HG02981 (cell line): Measurements from ENCODE around the gene PAIP2B.
"Not testable (repeated sequence)": the region's sequence is repeated elsewhere in the genome, so short reads cannot be mapped to it uniquely, and the experiment has no call there.

Source experiments
- ATAC-seq: cut with Tn5 transposase; IDR thresholded peaks from one replicate; pipeline ENCODE4 v1.9.1; 2021; ENCODE audit warnings: mild to moderate bottlenecking, moderate library complexity; ENCODE audit not compliant: unreplicated experiment

PAIP2B gene, protein sequence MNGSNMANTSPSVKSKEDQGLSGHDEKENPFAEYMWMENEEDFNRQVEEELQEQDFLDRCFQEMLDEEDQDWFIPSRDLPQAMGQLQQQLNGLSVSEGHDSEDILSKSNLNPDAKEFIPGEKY

DNA sequence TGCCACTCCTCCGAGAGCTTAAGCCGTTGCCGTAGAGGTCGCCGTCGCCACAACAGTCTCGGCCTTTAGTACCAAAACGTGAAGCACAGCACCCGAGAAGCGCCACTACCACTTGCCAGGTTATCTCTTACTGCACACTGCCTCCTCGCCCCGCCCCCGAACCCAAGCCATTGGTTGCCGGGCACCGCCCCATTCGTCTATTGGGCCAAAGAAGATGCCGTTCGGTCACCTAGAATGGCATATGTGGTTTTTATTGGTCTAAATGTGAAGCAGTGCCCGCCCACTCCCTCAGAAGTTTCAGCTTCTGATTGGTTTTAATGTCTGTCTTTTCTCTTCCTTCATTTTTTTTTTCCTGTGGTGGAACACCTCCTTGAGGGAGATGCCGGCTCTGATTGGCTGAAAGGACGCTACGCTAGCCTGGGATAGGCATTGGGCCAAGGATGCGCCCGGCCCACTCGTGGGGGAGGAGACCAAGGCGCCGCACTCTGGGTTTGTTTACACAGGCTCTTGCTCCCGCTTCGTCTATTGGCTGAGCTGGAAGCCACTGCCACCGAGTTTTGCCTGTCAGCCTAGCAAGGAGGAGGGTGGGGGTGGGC, at the start of gene PAIP2B:
PAIP2B (minus strand) TSS at position 139 of the 596 bp plus-strand sequence. CDS start 24,514 bp downstream, outside the sequence.
- ATAC-seq: peak; percentile 95

DNA sequence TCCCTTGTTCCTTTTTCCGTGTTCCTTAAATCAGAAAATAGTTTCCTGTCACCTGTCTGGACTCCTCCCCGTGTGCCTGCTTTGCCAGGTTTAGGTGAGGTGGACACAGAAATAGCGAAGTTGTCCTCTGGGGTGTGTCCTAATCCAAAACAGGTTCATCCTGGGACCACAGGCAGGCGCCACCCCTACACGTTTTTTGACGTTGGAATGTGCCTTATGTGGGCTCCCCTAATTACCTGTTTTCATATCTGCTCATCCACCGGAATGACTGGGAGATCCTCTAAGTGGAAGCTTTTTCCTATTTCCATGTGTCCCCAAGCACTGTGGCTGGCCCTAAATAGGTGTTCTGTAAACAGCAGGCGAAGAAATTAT, 49.0 kb upstream of the PAIP2B start:
- ATAC-seq: peak; percentile 2

DNA sequence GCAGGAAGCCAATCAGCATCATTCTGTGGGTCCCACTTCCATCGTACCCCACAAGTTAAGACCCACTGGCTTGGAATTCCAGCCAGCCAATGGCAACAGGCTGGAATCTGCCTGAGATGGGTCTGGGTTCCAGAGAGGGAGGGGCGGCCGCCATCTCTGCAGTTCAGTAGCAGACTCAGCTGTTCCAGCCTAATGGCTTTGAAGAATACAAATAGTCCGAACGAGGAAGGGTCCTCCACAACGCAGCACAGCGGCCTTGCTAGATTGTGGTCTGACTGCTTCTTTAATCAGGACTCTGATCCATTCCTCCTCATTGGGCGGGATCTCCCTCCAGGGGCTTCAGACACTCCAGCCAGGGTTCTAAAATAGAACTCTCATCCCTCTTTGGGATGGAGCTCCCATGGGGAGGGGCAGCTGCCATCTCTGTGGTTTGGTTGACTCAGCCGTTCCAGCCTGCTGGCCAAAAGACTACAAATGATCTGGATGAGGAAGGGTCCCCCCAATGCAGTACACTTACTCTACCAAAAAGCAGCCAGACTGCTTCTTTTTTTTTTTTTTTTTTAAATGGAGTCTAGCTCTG, 42.7 kb upstream of the PAIP2B start:
- ATAC-seq: no peak

DNA sequence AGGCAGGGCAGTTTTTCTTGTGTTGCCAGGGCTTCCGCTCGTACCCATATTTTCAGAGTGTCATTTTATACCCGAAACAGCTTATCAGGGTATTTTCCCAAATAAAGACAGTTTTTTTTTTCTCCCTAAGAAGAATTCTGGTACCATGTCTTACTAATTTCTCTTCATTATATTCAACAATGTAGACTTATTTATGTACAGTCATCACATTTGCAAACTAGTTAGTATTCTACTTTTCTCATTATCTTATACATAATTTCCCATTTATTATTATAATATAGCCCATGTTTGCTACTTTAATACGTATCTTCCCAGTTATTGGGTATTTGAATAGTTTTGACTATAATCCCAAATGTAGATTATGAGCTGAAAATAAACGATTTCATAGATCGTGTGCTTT, 36.5 kb upstream of the PAIP2B start:
- ATAC-seq: no peak

DNA sequence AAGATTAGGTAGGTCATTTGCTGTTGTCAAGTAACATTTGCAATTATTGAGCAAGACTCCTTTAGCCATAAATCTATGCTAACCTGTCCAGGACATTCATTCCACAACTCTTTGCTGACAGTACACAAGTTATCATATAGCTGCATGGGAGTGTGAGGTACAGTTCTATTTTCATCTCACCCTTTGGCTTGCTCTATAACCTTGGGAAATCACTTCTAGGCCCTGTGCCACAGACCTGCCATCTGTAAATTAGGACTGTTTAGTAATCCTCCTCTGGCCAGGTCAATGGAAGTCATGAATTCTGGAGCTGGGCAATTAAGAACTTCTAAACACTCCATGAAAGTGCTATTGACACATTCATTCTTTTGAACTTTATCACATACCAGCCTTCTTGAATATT, 34.6 kb upstream of the PAIP2B start:
- no peak for ATAC-seq

DNA sequence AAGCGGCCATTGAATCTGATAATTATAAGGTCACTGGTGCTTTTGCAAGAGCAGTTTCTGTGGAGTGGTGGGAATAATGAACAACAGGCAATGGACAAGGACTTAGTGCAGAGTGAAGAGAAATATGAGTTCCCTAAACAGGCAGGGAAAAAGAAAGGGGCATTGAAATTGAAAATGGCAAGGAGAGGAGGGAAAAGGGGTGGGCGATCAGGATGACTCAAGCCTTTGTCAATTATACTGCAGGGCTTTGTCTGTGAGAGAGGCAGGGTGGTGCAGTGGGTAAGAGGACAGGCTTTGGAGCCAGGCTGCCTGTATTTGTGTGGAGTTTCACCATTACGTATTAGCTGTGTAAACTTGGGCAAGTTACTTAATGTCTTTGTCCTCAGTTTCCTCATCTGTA, 29.5 kb upstream of the PAIP2B start:
- ATAC-seq: no peak

DNA sequence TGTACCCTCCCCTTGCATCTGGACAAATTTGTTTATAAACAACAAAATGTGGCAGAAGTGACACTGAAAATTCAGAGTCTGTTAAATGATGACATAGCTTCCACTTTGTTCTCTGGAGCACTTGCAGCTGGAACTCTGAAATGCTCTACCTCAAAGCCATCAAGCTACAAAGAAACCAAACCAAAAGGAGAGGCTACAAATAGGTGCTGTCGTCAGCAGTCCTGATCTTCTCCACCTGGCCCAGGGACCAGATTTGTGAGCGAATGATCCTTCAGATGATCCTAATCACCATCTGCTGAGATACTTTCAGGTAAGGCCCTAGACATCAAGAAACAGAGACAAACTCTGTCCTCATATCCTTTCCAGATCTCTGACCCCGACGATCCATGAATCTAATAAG, 27.9 kb upstream of the PAIP2B start:
- ATAC-seq: no peak

DNA sequence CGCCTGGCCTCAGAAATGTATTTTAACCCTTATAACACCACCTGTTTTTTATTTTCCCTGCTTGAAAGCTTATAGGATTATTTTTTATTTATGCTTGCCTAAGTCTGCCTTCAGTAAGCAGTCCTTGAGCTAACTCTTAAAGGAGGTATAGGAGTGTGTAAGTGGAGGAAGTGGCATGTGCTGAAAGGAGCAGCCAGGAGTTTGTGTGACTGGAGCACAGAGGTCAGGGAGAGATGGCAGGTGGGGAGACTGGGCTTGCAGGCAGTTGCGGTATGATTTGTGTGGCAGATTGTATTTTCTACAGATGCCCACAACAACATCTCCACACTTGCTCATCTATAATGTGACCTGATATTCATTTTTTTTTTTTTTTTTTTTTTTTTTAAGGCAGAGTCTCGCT, 27.2 kb upstream of the PAIP2B start:
- no peak for ATAC-seq

DNA sequence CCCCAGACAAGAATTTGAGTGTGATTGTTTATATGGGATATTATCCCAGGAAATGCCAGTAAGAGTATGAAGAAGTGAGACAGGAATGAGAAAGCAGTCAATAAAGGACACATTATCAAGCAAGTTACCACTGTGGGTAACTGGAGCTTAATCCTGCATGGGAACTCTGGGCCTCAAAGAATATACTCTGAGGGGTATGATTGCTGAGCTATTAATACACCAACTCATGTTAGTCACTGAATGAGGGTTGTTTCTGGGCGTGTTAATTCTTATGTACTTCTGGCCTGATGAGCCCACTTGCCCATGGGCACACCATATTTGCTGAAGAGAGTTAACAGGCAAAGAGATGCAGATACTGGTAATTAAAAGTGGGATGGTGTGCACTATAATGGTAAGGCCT, 26.6 kb upstream of the PAIP2B start:
- no peak for ATAC-seq

DNA sequence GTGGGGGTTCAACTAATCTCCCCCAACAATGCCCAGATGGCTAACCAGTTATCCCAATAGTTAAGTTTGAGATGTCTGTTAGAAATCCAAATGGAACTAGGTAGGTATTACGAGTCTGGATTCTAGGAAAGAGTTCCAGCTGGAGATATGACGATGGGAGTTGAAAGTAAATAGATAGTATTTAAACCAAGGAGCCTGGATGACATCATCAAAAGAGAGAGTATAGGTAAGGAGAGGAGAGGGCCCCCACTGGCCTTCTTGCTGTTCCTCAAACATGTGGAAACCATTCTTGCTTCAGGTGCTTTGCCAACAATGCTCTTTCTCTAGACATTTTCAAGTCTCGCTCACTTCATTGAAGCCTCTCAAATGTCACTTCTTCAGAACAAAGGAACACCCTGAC, 26.0 kb upstream of the PAIP2B start:
- no peak for ATAC-seq

DNA sequence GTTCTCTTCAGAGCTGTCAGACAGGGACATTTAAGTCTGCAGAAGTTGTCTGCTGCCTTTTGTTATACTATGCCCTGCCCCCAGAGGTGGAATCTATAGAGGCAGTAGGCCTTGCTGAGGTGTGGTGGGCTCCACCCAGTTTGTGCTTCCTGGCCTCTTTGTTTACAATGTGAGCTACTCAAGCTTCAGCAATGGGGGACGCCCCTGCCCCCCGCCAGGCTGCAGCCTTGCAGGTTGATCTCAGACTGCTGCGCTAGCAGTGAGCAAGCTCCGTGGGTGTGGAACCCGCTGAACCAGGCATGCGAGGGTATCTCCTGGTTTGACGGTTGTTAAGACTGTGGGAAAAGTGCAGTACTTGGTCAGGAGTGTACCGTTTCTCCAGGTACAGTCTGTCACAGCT, 24.0 kb upstream of the PAIP2B start:
- no peak for ATAC-seq

DNA sequence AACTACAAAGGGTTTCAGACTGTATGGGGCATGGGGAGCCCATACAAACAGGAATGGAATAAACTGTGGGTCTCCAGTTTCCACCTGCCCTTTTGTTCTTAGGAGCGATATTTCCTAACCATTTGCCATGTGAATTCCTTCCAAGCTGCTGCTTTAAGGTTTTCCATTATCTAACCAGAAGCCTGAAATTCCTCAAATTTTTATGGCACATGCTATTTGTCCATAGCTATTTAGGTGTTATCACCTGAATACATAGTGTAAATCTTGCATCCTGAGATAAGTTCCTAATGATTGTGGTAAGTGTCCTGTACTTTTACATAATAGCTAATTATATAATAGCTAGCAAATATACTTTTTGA, 17.4 kb upstream of the PAIP2B start:
- ATAC-seq: no peak

DNA sequence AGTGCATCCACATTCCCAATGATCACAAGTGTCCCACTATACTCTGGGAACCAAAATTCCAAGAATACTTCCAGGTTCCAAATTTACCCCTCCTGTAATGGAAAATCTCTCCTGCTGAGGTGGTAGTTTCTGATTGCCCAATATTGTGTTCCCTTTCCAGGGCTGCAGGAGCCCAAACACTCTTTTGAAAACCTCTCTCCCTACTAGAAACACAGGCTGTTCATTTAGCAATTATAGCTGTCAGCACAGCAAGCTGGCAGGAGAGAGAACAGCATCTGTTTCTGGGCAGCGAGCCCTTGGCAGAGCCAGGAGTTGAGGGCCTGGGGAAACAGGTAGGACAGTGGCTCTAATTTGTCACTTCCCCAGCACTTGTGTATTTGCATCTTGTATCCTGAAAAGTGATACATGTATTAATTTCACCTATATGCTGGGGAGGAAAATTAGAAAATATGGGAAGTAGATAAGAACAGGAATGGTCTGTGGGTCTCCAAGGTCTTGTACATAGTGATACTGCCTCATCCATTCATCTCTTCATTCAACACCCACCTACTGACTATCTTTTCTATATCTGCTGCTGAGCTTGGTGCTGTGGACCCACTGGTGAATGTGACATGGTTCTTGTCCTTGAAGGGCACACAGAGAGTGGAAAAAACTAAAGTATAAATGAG, 16.9 kb upstream of the PAIP2B start:
- no peak for ATAC-seq

DNA sequence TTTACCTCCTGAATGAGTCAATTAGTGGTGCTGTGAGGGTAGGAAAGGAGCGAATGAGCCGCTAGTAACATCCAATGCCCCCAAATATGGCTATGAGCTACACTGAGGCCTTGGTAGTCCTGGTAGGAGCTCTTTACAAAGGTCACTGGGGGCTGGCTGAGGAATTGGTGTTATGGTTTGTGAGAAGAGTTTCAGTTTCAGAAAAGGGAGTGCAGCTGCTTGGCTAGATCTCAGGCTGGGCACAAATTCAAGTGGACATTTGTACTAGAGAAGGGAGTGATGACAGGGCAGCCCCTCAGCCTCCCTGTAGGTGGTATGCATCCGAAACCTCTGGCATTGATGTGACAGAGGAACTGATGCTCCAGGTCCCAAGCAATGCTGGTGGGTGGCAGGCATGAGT, 13.9 kb upstream of the PAIP2B start:
- ATAC-seq: no peak

DNA sequence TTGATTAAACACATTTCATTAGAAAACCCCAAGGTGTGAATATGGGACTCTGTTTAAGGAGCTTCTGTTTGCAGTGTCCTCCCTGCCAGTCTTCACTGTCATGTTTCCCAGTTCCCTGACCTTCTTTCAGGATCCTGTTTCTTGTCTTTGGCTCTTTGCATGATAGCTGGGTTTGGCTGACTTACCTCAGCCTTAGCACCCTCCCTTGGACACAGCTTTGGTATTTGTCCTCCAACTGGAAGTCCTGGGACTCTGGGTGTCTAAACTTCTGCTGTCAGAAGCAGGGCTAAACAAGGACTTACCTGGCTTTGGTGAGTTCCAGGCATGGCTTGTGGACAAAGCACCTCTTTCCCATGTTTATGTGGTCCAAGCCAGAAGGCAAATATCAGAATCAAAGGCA, 11.2 kb upstream of the PAIP2B start:
- no peak for ATAC-seq

DNA sequence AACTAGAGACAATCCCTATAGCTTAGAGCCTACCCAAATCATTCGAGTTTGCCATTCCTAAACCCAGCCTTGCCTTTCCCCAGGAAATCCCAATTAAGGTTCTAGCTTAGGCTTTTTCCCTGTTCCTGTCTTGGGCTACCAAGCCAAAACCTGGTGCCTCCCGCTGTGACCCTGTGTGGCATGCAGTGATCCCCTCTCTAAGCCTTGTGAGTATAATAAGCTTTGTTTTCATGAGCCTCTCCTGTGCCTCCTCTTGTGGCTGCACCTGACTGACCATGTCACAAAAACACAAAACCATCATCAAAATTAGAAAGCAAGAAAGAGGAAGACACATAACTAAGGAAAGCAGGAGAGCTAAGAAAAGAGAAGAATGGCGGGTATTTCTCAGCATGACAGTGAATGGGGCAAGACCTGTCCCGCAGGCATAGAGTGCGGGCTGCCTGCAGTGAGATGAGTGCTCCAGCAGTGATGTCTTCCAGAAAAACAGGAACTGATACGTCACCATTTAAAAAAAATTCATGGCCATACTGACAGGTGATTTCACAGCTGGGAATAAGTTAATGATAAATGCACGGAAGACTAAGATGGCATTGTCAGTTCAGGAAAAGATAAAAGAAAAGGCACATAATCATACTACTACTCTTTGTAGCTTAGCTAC, 9.2 kb upstream of the PAIP2B start:
- ATAC-seq: no peak

DNA sequence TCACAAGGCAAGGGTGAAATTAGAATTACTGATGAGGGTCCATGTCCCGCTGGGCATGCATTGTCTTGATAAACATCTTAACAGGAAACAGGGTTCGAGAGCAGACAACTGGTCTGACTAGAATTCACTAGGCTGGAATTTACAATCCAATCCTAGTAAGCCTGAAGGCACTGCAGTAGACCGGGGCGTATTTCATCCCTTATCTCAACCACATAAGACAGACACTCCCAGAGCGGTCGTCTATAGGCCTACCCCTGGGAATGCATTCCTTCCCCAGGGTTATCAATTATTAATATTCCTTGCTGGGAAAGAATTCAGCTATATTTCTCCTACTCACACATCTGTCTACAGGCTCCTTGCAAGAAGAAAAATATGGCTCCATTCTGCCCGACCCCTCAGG, 6.2 kb upstream of the PAIP2B start:
- not testable (repeated sequence) for ATAC-seq

DNA sequence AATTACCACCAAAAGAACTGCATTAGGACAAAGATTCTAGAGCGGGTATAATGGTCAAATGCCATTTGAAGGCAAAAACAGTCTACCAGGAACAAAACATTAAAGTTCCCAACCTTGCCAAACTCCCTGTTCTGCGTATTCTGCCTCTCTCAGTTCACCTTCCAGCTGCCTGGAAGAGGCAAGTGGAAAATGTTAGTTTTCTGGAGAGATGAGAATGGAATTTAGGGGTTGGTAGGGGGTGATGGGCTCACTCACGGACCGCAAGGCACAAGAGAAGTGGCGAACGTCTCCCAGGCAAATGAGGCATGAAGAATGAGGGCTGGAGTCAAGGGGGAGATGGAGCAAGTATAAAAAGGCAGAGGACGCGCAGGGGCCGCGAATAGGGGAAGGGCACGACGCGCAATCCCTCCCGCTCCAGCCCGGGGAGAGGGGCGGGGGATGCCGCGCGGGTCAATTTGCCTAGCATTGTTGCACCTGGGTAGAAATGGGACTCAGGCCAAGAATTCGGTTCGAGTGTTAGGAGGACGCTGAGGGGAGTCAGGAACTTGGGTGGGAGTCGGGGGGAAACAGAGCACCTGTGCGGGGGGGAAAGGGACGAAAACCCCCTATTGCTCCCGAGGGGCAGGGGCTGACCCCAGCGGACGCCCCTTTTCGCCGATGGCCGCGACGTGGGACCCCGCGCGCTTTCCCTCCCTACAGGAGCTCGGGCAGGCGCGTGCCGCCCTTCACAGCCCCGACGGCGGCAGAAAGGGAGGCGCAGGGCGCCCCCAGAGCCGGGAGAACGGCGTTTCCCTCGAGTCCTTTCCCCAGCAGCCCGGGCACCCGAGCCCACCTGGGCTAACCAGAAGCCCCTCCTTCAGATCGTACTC, 573 bp downstream of the PAIP2B start:
- no peak for ATAC-seq

DNA sequence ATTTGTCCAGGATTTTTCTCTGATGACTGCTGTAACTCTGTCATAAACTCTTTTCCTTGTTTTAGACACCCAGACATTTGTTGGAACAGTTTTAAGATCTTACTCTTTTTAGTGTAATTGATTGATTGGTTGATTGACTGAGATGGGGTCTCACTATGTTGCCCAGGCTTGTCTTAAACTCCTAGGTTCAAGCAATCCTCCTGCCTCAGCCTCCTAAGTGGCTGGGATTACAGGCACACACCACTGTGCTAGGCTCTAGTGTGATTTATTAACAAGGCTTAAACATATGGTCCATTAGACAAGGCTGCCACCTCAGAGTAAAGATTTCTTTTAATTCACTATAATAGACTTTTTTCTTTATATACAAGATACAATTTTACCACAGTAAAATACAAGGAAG, 2.0 kb downstream of the PAIP2B start:
- no peak for ATAC-seq

DNA sequence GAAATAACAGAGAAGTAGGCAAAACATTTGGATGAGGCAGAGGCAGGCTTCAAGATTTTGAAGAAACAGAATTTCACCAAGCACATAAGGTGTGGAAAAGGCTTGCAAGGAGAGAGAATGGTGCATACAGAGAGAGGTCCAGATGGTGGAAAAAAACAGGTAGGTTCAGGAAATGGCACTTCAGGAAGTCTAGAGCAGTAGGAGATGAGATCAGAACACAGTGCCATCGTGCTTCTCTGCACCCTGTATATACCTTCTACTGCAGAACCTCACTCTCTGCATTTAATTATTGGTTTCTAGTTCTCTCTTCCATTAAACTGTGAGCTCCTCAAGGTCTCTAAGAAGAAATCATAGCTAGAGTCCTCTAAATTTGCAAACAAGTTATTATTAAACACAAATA, 2.4 kb downstream of the PAIP2B start:
- no peak for ATAC-seq

DNA sequence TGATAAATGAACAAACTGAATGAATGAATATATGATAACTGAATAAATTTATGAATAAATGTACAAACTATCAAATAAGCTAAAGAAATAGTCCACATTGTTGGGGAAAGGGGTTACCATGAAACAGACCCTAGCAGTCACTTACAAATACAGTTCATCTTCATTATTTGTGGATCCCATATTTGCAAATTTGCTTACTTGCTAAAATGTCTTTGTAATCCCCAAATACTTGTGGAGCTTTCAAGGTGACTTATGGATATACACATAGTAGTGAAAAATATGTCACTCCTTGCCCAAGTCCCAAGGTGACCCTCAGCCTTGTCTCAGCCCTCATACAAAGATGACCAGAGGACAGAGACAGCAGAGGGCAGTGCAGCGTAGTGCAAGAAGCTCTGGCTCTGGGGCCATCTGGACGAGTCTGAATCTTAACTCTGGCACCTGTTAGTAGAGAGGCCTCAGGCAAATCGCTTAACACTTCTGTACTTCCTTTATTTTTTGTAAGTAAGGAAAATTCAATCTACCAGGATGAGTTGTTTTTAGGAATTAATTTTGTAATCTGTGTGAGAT, 3.1 kb downstream of the PAIP2B start:
- no peak for ATAC-seq
